Smooth muscle cell (in vitro differentiated cells): ENCODE results near the gene FERMT3. TPM values are rescaled to one million over a fixed set of nuclear protein-coding genes. Genes with fewer than 3 reads are reported as not detected.

Experiments
- DNase-seq: peaks from one replicate; lab custom pipeline; 2025; ENCODE audit not compliant: unreplicated experiment; lab: John Stamatoyannopoulos, UW
- H2AFZ ChIP-seq: fragments of 200-600 bp; sonication (generic); 2 replicates; pipeline ENCODE4 v1.6.0; 2016; ENCODE audit warnings: antibody characterized with exemption, low read depth, mild to moderate bottlenecking
- H3F3A ChIP-seq: fragments of 200-600 bp; sonication (generic); 2 replicates; pipeline ENCODE4 v1.6.0; 2017; ENCODE audit warnings: antibody characterized with exemption, low read depth
- H3K27ac ChIP-seq: fragments of 200-600 bp; sonication (generic); 2 replicates; pipeline ENCODE4 v1.5.1; 2016; ENCODE audit warnings: low read depth, mild to moderate bottlenecking
- H3K27me3 ChIP-seq: fragments of 200-600 bp; sonication (generic); 2 replicates; pipeline ENCODE4 v1.6.1; 2016; ENCODE audit warnings: low read depth, mild to moderate bottlenecking
- H3K36me3 ChIP-seq: fragments of 200-600 bp; sonication (generic); 2 replicates; pipeline ENCODE4 v1.5.1; 2016; ENCODE audit warnings: low read depth
- H3K4me1 ChIP-seq: fragments of 200-600 bp; sonication (generic); 2 replicates; pipeline ENCODE4 v1.5.1; 2016; ENCODE audit warnings: low read depth
- H3K4me2 ChIP-seq: fragments of 200-600 bp; sonication (generic); 2 replicates; pipeline ENCODE4 v1.6.0; 2016; ENCODE audit warnings: mild to moderate bottlenecking
- H3K4me3 ChIP-seq: fragments of 200-600 bp; sonication (generic); 2 replicates; pipeline ENCODE4 v1.5.1; 2016; ENCODE audit warnings: mild to moderate bottlenecking
- H3K79me2 ChIP-seq: fragments of 200-600 bp; sonication (generic); 2 replicates; pipeline ENCODE4 v1.6.0; 2016; ENCODE audit warnings: low read depth, mild to moderate bottlenecking
- H3K9ac ChIP-seq: fragments of 200-600 bp; sonication (generic); 2 replicates; pipeline ENCODE4 v1.6.0; 2016; ENCODE audit warnings: low read depth
- H3K9me3 ChIP-seq: fragments of 200-600 bp; sonication (generic); replicated peaks from 2 replicates; pipeline ENCODE4 v1.5.1; 2016; ENCODE audit warnings: low read depth
- H4K20me1 ChIP-seq: fragments of 200-600 bp; sonication (generic); 2 replicates; pipeline ENCODE4 v1.6.0; 2016; ENCODE audit warnings: low read depth
- CTCF ChIP-seq: fragments of 200-600 bp; sonication (generic); IDR thresholded peaks from 2 replicates; pipeline ENCODE4 v1.5.1; 2017; ENCODE audit warnings: borderline replicate concordance, mild to moderate bottlenecking, antibody characterized with exemption; ENCODE audit not compliant: insufficient read depth, poor library complexity, severe bottlenecking
- WGBS: methylation state at CpG from one replicate; pipeline ENCODE4 v1.1.7; 2016; ENCODE audit warnings: low lambda C conversion rate; 5-methylcytosine and 5-hydroxymethylcytosine counted together
- polyA plus RNA-seq: library from polyadenylated mRNA; unstranded; fragments of >200 nt; fragmentation: Nextera tagmentation; extraction: Ambion mirVana; gene quantifications from 2 replicates; pipeline ENCODE4 v1.2.1, GENCODE V29; 2016
- total RNA-seq: library from RNA; depleted of rRNA; stranded (reverse); fragments of >200 nt; gene quantifications from 2 replicates; pipeline ENCODE4 v1.2.3, GENCODE V29; 2014

The FERMT3 gene
- total and polyA plus RNA-seq, 2 experiments from 2014 or later: 1.2 to 3.7 TPM

GRCh38 chr11:64252003-64252872 lies 45.7 kb downstream of the FERMT3 start:
- TF ChIP-seq CTCF: peak; percentile 33
- Histone ChIP-seq H3K4me2 (peak overlapping the region; percentile 100), H3K79me2 (peaks cover 8% of the 10 kb centered on the region), H3K27ac (no peak overlapping the region), H3F3A (no peaks in the 10 kb centered on the region), H3K9me3 (no peaks in the 10 kb centered on the region), H3K4me3 (peak overlapping the region; percentile 92), H2AFZ (peak overlapping the region; percentile 66), H4K20me1 (peaks cover 30% of the 10 kb centered on the region), H3K9ac (peak overlapping the region; percentile 75), H3K36me3 (no peaks in the 10 kb centered on the region), H3K4me1 (peaks cover 19% of the 10 kb centered on the region), H3K27me3 (no peaks in the 10 kb centered on the region)
- no peak for DNase-seq
- 3% methylated on average over 21 of the region's 23 CpGs for WGBS

GRCh38 chr11:64253043-64253442 lies 46.5 kb downstream of the FERMT3 start:
- Histone ChIP-seq H3K27me3 (no peaks in the 10 kb centered on the region), H3K4me3 (peak overlapping the region; percentile 92), H3K36me3 (no peaks in the 10 kb centered on the region), H4K20me1 (peaks cover 30% of the 10 kb centered on the region), H3K4me2 (peak overlapping the region; percentile 100), H3K9ac (no peak overlapping the region), H3K4me1 (peaks cover 14% of the 10 kb centered on the region), H3K27ac (no peak overlapping the region), H3F3A (no peaks in the 10 kb centered on the region), H3K79me2 (peaks cover 8% of the 10 kb centered on the region), H2AFZ (no peak overlapping the region), H3K9me3 (no peaks in the 10 kb centered on the region)
- TF ChIP-seq CTCF: no peak
- DNase-seq: no peak
- WGBS: 86% methylated on average over 8 of the region's 8 CpGs

GRCh38 chr11:64253481-64253880 lies 47.0 kb downstream of the FERMT3 start:
- no peak for DNase-seq
- no peak for TF ChIP-seq CTCF
- Histone ChIP-seq H3K27ac (no peak overlapping the region), H3K36me3 (no peaks in the 10 kb centered on the region), H3K9me3 (no peaks in the 10 kb centered on the region), H3K4me2 (no peak overlapping the region), H3K4me1 (peaks cover 14% of the 10 kb centered on the region), H3K4me3 (no peak overlapping the region), H3K79me2 (peaks cover 8% of the 10 kb centered on the region), H3K9ac (no peak overlapping the region), H4K20me1 (peaks cover 30% of the 10 kb centered on the region), H2AFZ (no peak overlapping the region), H3K27me3 (no peaks in the 10 kb centered on the region), H3F3A (no peaks in the 10 kb centered on the region)
- 91% methylated on average over 5 of the region's 5 CpGs for WGBS
